Upper lobe of left lung (tissue), 6 donors: ENCODE measurements around the gene NUP93. TPM values are rescaled to one million over a fixed set of nuclear protein-coding genes. Genes with fewer than 3 reads are reported as not detected.
A peak's percentile ranks its signal among the peaks of the same experiment; 100 is the strongest.

Source experiments
- ATAC-seq, 2 donors: fragments of 200-7000 bp; cut with Tn5 transposase; one replicate each; pipeline ENCODE4 v1.9.1; 2022; ENCODE audit warnings: mild to moderate bottlenecking in 2 of 2, moderate library complexity in 2 of 2; ENCODE audit not compliant: low FRiP score in 2 of 2
- DNase-seq, 2 donors: peaks; one replicate each; pipeline ENCODE4 v3.0.0-alpha.2; 2019 to 2020
- H3K27ac ChIP-seq, 4 donors: fragments of 200-600 bp; sonication (generic); one replicate each; pipeline ENCODE4 v1.5.1; 2016 to 2019
- H3K27me3 ChIP-seq, 4 donors: fragments of 200-600 bp; sonication (generic); one replicate each; pipeline ENCODE4 v1.5.1; 2017 to 2019
- H3K36me3 ChIP-seq, 4 donors: fragments of 200-600 bp; sonication (generic); one replicate each; pipeline ENCODE4 v1.5.1; 2016 to 2019
- H3K4me1 ChIP-seq, 4 donors: fragments of 200-600 bp; sonication (generic); one replicate each; pipeline ENCODE4 v1.5.1; 2018 to 2019
- H3K4me3 ChIP-seq, 4 donors: fragments of 200-600 bp; sonication (generic); one replicate each; pipeline ENCODE4 v1.5.1; 2017 to 2019; ENCODE audit warnings: mild to moderate bottlenecking in 2 of 4, moderate library complexity in 1 of 4
- H3K9me3 ChIP-seq, 4 donors: fragments of 200-600 bp; sonication (generic); one replicate each; pipeline ENCODE4 v1.5.1; 2018 to 2019
- CTCF ChIP-seq, 6 experiments: fragments of 450-650 bp in 4 of 6; fragments of 200-600 bp in 2 of 6; sonication (generic) in 2 of 6; IDR thresholded peaks; one replicate each; pipeline ENCODE4 v1.5.1; 2016 to 2019; ENCODE audit warnings: antibody characterized with exemption in 6 of 6
- EP300 ChIP-seq, 4 donors: sonication (generic); formaldehyde crosslinking; IDR thresholded peaks; one replicate each; pipeline ENCODE4 v1.5.1; 2017; ENCODE audit warnings: antibody characterized with exemption in 4 of 4, control low read depth in 2 of 4
- POLR2A ChIP-seq, 4 donors: fragments of 450-650 bp; IDR thresholded peaks; one replicate each; pipeline ENCODE4 v1.5.1; 2016 to 2017; ENCODE audit warnings: antibody characterized with exemption in 4 of 4, mild to moderate bottlenecking in 2 of 4
- POLR2AphosphoS5 ChIP-seq, 2 donors: sonication (generic); formaldehyde crosslinking; IDR thresholded peaks; one replicate each; pipeline ENCODE4 v1.5.1; 2017; ENCODE audit warnings: antibody characterized with exemption in 2 of 2
- WGBS, 2 donors: methylation state at CpG; one replicate each; pipeline ENCODE4 v1.1.5; 2017 to 2018; 5-methylcytosine and 5-hydroxymethylcytosine counted together
- total RNA-seq, 6 donors: library from RNA; depleted of rRNA in 4 of 6; stranded (reverse); fragments of >200 nt in 4 of 6; gene quantifications; one replicate each; pipeline versions ENCODE4 v1.1.0 to v1.2.1, GENCODE V29; 2016 to 2021
- donor health status: DM: no; HTN: no; CAD: no; lungs with moderate emphysema.
- donor health status: DM: no; HTN: yes; CAD: no; lungs with severe emphysema.

Gene NUP93
- total RNA-seq, 6 donors from 2014 or later: 30.9 to 57.3 (median 45.3) TPM

- TF ChIP-seq EP300 (IDR thresholded peaks at IDR 0.05) (no peak), POLR2AphosphoS5 (IDR thresholded peaks at IDR 0.05) (no peak), CTCF (IDR thresholded peaks at IDR 0.05) (no peak), POLR2A (IDR thresholded peaks at IDR 0.05) (no peak)
- no peak for ATAC-seq
- H3K4me3 ChIP-seq: no peak overlapping the region
- H3K9me3 ChIP-seq: no peaks in the 10 kb centered on the region
- no peak for DNase-seq
- H3K27ac ChIP-seq: no peak overlapping the region
- WGBS, 2 donors: 64% methylated on average over 3 of the region's 3 CpGs
- H3K27me3 ChIP-seq: no peaks in the 10 kb centered on the region
- H3K36me3 ChIP-seq: no peaks in the 10 kb centered on the region
- H3K4me1 ChIP-seq: no peaks in the 10 kb centered on the region
Measured at GRCh38 chr16:56689171-56689570, 40.8 kb upstream of the NUP93 start.

DNA sequence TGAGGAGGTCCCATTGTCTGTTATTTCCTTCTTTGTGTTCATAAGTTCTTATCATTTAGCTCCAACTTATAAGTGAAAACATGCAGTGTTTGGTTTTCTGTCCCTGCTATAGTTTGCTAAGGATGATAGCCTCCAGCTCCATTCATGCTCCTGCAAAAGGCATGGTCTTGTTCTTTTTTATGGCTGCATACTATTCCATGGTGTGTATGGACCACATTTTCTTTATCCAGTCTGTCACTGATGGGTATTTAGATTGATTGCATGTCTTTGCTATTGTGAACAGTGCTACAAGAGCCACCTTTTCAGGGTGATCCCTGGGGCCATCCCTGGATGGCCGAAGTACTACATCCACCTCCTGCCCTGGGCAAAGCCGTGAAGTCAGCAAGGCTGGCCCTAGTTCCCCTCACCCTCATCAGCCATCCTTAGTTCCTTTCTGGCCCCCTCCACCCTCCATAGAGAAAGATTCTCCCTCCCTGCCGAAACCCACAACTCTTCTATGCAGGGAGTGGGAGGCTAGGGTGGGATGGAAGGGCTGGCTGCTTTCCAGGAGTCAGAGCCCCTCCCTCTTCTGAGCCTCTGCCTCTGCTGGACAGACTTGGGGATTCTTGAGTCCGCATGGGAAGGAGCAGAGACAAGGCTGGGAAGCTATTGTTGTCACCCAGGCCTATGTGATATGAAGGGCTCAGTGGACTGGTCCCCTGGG lies 39.4 kb upstream of the NUP93 start:
- no peak overlapping the region for H3K4me3 ChIP-seq
- no peaks in the 10 kb centered on the region for H3K36me3 ChIP-seq
- no peaks in the 10 kb centered on the region for H3K9me3 ChIP-seq
- H3K27me3 ChIP-seq: no peaks in the 10 kb centered on the region
- TF ChIP-seq POLR2A (IDR thresholded peaks at IDR 0.05) (no peak), POLR2AphosphoS5 (IDR thresholded peaks at IDR 0.05) (no peak), CTCF (IDR thresholded peaks at IDR 0.05) (no peak), EP300 (IDR thresholded peaks at IDR 0.05) (no peak)
- no peak overlapping the region for H3K27ac ChIP-seq
- ATAC-seq (no peak), DNase-seq (no peak)
- WGBS, 2 donors: 75 to 79% methylated on average over 3 to 4 of the region's 4 CpGs
- H3K4me1 ChIP-seq: no peaks in the 10 kb centered on the region

- H3K4me3 ChIP-seq: no peak overlapping the region
- H3K36me3 ChIP-seq: no peaks in the 10 kb centered on the region
- peak in 1 of 4 donors; percentile 31 for TF ChIP-seq EP300 (IDR thresholded peaks at IDR 0.05)
- TF ChIP-seq POLR2AphosphoS5 (IDR thresholded peaks at IDR 0.05): peak; percentile 12 to 18
- TF ChIP-seq CTCF (IDR thresholded peaks at IDR 0.05): no peak
- H3K27me3 ChIP-seq: no peaks in the 10 kb centered on the region
- H3K27ac ChIP-seq: no peak overlapping the region
- no peaks in the 10 kb centered on the region for H3K4me1 ChIP-seq
- 54 to 61% methylated on average over 2 to 4 of the region's 4 CpGs for WGBS, 2 donors
- peak; percentile 52 to 83 for ATAC-seq
- peak in 1 of 2 donors; percentile 82 for DNase-seq
- H3K9me3 ChIP-seq: no peaks in the 10 kb centered on the region
Measured at GRCh38 chr16:56691885-56692284, 38.0 kb upstream of the NUP93 start.

GRCh38 chr16:56695246-56695645 lies 34.7 kb upstream of the NUP93 start:
- WGBS, 2 donors: 100% methylated on average over 1 of the region's 1 CpG; no CpG with 5 or more reads in 1 of the 2 donors
- H3K4me1 ChIP-seq: no peaks in the 10 kb centered on the region
- H3K27me3 ChIP-seq: no peaks in the 10 kb centered on the region
- no peak overlapping the region for H3K4me3 ChIP-seq
- no peaks in the 10 kb centered on the region for H3K9me3 ChIP-seq
- ATAC-seq (no peak), DNase-seq (no peak)
- no peaks in the 10 kb centered on the region for H3K36me3 ChIP-seq
- H3K27ac ChIP-seq: no peak overlapping the region
- no peak for TF ChIP-seq EP300 (IDR thresholded peaks at IDR 0.05)

DNA sequence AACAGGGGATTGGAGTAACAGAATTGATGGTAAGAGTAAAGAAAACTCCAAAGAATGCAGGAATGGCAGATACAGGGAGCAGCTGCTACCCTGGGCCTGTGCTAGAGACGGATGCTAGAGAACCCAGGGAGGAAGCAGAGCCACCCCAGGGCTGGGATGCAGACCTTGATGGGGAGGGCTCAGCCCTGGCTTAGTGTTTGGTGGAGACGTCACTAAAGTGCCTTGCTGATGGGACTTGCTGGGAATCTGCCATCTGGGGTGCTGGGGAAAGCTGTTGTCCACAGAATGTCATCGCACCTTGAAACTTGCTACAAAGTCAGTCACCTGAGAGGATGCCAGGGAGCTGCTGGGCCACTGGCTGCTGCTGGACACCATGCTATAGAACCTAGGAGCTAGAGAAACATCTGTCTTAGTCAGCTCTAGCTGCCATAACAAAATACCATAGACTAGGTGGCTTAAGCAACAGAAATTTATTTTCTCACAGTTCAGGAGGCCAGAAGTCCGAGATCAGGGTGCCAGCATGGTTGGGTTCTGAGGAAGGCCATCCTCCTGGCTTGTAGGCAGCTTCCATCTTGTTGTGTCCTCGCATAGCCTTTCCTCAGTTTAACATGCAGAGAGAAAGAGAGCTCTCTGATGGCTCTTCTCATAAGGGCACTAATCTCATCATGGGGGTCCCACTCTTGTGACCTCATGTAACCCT lies 32.3 kb upstream of the NUP93 start:
- WGBS, 2 donors: 82 to 93% methylated on average over 5 of the region's 5 CpGs
- no peak overlapping the region for H3K27ac ChIP-seq
- DNase-seq: no peak
- no peak for ATAC-seq
- H3K36me3 ChIP-seq: no peaks in the 10 kb centered on the region
- TF ChIP-seq POLR2A (IDR thresholded peaks at IDR 0.05) (no peak), POLR2AphosphoS5 (IDR thresholded peaks at IDR 0.05) (no peak), EP300 (IDR thresholded peaks at IDR 0.05) (no peak), CTCF (IDR thresholded peaks at IDR 0.05) (no peak)
- no peak overlapping the region for H3K4me3 ChIP-seq
- H3K27me3 ChIP-seq: no peaks in the 10 kb centered on the region
- H3K4me1 ChIP-seq: peaks cover 3 to 9% (median 6%) of the 10 kb centered on the region in 4 donors
- no peaks in the 10 kb centered on the region for H3K9me3 ChIP-seq
